Epithelial cell of esophagus (primary cell): ENCODE measurements around the gene CDK10.

Experiments used
- DNase-seq: peaks from one replicate; pipeline ENCODE4 v3.0.0; 2010; ENCODE audit warnings: low read depth
- H3K4me3 ChIP-seq: 2 replicates; pipeline ENCODE4 v1.5.1; 2011; ENCODE audit warnings: mild to moderate bottlenecking, low read length, control low read depth
- TF ChIP-seq, protein P1 (sequence below): IDR thresholded peaks from 2 replicates; pipeline ENCODE4 v1.5.1; 2011; ENCODE audit warnings: low read depth, mild to moderate bottlenecking, low read length, control low read depth, inconsistent platforms; ENCODE audit not compliant: insufficient read depth; ENCODE audit errors: missing control alignments

Gene CDK10

GRCh38 chr16:89730610-89731234 lies 44.2 kb downstream of the CDK10 start:
- TF ChIP-seq, protein P1, sequence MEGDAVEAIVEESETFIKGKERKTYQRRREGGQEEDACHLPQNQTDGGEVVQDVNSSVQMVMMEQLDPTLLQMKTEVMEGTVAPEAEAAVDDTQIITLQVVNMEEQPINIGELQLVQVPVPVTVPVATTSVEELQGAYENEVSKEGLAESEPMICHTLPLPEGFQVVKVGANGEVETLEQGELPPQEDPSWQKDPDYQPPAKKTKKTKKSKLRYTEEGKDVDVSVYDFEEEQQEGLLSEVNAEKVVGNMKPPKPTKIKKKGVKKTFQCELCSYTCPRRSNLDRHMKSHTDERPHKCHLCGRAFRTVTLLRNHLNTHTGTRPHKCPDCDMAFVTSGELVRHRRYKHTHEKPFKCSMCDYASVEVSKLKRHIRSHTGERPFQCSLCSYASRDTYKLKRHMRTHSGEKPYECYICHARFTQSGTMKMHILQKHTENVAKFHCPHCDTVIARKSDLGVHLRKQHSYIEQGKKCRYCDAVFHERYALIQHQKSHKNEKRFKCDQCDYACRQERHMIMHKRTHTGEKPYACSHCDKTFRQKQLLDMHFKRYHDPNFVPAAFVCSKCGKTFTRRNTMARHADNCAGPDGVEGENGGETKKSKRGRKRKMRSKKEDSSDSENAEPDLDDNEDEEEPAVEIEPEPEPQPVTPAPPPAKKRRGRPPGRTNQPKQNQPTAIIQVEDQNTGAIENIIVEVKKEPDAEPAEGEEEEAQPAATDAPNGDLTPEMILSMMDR: no peak
- no peak for DNase-seq
- no peak overlapping the region for H3K4me3 ChIP-seq

GRCh38 chr16:89732142-89732917 lies 45.8 kb downstream of the CDK10 start:
- no peak overlapping the region for H3K4me3 ChIP-seq
- TF ChIP-seq, protein P1: no peak
- DNase-seq: no peak

DNA sequence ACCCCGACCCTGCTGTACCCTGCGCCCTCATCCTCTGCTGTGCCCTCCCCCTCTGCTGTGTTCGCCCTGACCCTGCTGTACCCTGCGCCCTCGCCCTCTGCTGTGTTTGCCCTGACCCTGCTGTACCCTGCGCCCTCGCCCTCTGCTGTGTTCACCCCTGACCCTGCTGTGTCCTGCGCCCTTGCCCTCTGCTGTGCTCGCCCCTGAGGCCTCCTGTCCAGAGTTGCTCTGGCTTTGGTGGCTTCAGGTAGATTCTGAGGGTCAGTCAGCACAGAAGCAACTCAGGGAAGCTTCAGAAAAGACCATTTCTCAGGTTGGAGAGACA lies 46.4 kb downstream of the CDK10 start:
- TF ChIP-seq, protein P1: no peak
- DNase-seq: no peak
- no peak overlapping the region for H3K4me3 ChIP-seq

- no peak for DNase-seq
- TF ChIP-seq, protein P1: no peak
Measured at GRCh38 chr16:89733322-89733721, 46.8 kb downstream of the CDK10 start.

GRCh38 chr16:89733792-89734191 lies 47.3 kb downstream of the CDK10 start:
- DNase-seq: no peak

More at GRCh38 chr16:89733322-89733721, 46.8 kb downstream of the CDK10 start:
- no peak overlapping the region for H3K4me3 ChIP-seq

DNA sequence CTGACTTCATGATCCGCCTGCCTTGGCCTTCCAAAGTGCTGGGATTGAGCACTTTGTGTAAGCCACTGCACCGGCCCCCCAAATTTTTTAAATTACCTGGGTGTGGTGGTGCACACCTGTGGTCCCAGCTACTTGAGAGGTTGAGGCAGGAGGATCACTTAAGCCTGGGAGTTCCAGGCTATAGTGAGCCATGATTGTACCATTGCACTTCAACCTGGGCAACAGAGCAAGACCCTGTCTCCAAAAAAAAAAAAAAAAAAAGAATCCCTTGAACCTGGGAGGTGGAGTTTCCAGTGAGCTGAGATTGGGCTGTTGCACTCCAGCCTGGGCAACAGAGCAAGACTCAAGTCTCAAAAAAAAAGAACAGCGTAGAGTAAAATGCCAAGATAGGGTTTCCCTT lies 50.1 kb downstream of the CDK10 start:
- TF ChIP-seq, protein P1: no peak
- H3K4me3 ChIP-seq: no peak overlapping the region
- DNase-seq: no peak

More at GRCh38 chr16:89733792-89734191, 47.3 kb downstream of the CDK10 start:
- TF ChIP-seq, protein P1: no peak
- H3K4me3 ChIP-seq: no peak overlapping the region
